Gastroesophageal sphincter (tissue), 3 donors: ENCODE measurements around the gene SIMC1.

Experiments
- EP300 ChIP-seq: sonication (generic); formaldehyde crosslinking; IDR thresholded peaks from one replicate; pipeline ENCODE4 v1.6.1; 2017; ENCODE audit warnings: antibody characterized with exemption, mild to moderate bottlenecking
- POLR2A ChIP-seq, 2 donors: fragments of 450-650 bp; IDR thresholded peaks; one replicate each; pipeline ENCODE4 v1.6.1; 2017; ENCODE audit warnings: antibody characterized with exemption in 2 of 2, mild to moderate bottlenecking in 2 of 2, moderate library complexity in 1 of 2
- POLR2AphosphoS5 ChIP-seq: sonication (generic); formaldehyde crosslinking; IDR thresholded peaks from one replicate; pipeline ENCODE4 v1.6.1; 2017; ENCODE audit warnings: antibody characterized with exemption
- TF ChIP-seq, protein P1 (sequence below), 4 experiments: fragments of 200-600 bp in 2 of 4; fragments of 450-650 bp in 2 of 4; sonication (generic) in 1 of 4; IDR thresholded peaks; one replicate each; pipeline ENCODE4 v1.5.1; 2017 to 2019; ENCODE audit warnings: antibody characterized with exemption in 4 of 4, mild to moderate bottlenecking in 2 of 4, moderate library complexity in 2 of 4

DNA sequence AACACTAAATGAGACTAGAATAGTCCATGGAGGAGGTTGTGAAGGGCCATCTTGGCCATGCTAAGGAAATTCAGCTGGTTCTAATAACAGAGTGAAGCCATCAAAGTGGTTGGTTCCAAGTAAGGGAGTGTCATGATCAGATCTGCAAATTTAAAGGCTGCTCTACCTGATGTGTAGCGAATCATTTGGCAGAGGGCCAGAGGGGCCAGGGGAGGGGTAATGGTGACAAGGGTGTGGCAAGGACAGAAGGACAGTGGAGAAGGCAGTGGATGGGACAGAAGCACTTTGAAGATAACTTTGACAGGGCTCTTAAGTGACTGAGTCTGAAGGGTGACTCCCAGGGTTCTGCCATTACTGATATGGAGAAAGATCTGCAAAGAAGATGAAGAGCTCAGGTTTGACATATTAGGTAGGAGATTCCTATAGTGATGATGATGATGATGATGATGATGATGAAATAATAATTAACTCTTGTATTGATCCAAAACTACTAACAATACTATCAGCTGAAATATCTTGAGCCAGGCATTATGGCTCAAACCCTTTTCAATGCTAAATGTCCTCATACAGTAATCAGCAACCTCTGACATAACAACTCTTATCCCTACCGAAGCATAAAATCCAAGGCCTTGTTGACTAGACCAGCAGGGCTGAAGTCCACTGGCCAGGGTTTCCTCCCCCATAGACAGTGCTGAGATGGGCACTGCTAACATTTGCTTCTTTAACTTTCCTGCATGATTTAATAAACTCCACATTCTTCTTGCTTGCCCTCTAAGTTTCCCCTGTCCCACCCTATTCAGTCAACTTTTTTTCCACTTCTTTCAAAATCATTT lies 103.3 kb downstream of the SIMC1 start:
- TF ChIP-seq, protein P1, sequence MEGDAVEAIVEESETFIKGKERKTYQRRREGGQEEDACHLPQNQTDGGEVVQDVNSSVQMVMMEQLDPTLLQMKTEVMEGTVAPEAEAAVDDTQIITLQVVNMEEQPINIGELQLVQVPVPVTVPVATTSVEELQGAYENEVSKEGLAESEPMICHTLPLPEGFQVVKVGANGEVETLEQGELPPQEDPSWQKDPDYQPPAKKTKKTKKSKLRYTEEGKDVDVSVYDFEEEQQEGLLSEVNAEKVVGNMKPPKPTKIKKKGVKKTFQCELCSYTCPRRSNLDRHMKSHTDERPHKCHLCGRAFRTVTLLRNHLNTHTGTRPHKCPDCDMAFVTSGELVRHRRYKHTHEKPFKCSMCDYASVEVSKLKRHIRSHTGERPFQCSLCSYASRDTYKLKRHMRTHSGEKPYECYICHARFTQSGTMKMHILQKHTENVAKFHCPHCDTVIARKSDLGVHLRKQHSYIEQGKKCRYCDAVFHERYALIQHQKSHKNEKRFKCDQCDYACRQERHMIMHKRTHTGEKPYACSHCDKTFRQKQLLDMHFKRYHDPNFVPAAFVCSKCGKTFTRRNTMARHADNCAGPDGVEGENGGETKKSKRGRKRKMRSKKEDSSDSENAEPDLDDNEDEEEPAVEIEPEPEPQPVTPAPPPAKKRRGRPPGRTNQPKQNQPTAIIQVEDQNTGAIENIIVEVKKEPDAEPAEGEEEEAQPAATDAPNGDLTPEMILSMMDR (IDR thresholded peaks at IDR 0.05) = no peak
- no peak for TF ChIP-seq EP300
- TF ChIP-seq POLR2A (IDR thresholded peaks at IDR 0.05) = no peak
- TF ChIP-seq POLR2AphosphoS5 = no peak
